HG03103 (cell line): ENCODE results near the gene SLC38A10.

Experiments
- ATAC-seq: cut with Tn5 transposase; IDR thresholded peaks from one replicate; pipeline ENCODE4 v1.9.1; 2021; ENCODE audit warnings: low read depth; ENCODE audit not compliant: unreplicated experiment

Gene SLC38A10

DNA sequence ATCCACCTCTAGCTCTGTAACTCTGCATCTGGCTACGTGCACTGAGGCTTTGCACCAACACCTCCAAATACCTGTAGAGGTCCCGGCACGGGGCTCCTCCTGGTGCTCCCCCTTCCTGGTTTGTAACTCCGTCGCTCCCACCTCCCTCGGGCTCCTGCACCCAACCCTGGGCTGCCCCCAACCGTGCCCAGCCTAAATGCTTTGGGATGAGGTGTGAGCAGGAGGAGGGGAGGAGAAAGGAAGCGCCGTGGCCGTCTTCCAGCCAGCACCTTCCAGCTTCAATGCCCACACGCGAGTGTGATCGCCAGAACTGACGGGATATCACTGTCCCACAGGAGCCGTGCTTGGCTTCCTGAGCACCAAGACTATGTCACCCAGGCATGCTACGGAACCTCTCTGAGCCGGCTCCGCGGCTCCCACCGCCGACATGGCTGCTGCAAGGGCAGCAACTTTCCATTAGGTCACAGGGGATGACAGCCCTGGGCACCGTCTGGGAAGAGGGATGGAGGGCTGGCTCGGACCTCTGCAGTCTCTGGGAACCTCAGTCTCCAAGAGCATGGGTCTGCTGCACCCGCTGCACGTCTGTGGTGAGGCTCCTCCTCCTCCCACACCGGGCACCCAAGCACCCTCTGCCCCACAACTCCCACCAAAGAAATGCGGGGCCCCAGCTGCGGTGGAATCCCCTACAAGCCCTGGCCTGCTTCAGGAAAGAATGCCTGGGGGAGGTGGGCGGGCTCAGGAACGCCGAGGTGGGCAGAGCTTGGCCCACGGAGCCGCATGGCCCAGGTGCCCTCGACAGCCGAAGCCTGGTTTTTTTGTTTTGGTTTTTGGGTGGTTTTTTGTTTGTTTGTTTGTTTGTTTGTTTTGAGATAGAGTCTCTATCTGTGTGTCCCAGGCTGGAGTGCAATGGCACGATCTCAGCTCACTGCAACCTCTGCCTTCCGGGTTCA is 6.4 kb upstream of the SLC38A10 start:
- ATAC-seq: no peak

- no peak for ATAC-seq
These were observed 5.6 kb upstream of the SLC38A10 start for GRCh38 chr17:81300586-81301155.

DNA sequence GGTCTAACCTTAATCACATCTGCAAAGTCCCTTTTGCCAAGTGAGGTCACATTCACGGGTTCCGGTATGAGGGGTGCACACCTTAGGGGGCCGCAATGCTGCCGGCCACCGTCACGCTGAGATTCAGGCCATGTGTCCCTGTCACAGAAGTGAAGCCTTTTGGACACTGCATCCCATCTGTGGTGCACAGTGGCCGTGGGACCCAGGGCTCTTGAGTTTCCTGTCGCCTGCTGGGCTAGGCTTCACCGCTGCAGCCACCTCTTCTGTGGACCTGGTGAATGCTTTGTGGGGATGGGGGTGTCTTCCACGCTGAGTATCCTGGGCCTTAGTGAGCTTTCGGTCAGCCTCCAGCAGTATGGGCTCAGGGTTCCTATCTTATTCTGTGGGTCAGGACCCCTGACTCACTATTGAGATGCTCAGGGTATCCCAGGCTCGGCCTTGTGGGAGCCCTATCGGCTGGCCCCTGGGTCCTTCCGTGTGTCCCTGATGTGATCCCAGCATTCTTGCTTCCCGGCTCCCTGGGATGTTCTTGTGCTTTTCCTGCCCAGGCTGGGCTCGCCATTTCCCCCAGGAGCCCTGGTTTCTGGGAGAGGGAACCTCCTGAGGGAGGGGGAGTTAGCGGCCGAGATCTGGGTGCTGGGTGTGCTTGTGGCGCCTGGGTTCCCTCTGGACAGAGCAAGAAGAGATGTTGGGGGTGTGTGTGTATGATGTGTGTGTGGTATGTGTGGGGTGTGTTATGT is 4.9 kb upstream of the SLC38A10 start:
- no peak for ATAC-seq

GRCh38 chr17:81298991-81299738 is 4.1 kb upstream of the SLC38A10 start:
- no peak for ATAC-seq

DNA sequence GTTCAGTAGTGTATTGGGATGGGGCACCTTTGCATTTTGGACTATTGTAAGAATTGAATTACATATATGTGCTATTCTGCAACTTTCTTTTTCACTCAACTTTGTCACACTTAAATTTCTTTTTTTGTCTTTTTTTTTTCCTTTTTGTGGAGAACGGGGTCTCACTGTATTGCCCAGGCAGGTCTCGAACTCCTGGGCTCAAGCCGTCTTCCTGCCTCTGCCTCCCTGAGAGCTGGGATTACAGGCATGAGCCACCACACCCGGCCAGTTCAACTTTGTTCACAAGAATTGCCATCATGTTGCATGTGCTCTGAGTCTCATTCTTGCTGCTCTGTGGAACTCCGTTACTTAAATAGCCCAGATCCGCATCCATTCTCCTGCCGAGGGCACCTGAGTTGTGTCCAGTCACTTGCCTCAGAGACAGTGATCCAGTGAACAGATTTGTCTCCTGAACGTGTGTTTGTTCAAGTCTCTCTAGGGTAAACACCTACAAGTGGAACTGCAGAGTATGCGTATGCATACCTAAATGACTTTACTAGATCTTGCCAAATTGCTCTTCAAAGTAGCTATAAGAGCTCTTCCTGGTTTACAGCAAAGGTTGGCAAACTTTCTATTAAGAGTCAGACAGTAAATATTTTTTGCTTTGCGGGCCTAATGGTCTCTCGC is 3.4 kb upstream of the SLC38A10 start:
- no peak for ATAC-seq

- ATAC-seq: no peak
These were observed 722 bp upstream of the SLC38A10 start for GRCh38 chr17:81295676-81296381.

DNA sequence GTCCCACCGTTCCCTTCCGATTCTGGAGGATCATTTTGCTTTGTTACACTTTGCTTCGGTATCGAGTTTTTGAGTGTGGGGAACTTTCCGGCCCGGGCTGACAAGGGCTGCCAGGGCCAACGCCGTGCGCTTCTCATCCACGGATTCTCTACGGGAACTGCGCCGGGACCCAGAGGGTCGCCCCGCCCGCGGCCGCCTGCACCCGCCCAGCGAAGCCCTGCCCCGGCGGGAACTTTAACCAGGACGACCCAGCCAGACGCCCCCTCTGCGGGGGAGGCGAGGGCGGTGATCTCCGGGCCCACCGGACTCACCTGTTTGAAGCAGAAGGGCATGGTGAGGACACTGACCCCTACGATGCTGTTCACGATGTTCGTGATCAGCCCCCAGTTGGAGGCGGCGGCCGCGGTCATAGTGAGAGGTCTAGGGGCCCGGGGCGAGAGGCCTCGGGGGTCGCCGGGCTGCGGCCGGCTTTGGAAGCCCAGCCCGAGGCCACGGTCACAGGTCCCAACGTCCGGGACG is 536 bp downstream of the SLC38A10 start:
- no peak for ATAC-seq

GRCh38 chr17:81292450-81292849 is 2.7 kb downstream of the SLC38A10 start:
- ATAC-seq: no peak

- ATAC-seq: no peak
These were observed 3.4 kb downstream of the SLC38A10 start for GRCh38 chr17:81291662-81292061.

- ATAC-seq: no peak
These were observed 4.9 kb downstream of the SLC38A10 start for GRCh38 chr17:81290230-81290629.

- ATAC-seq: no peak
These were observed 5.5 kb downstream of the SLC38A10 start for GRCh38 chr17:81289627-81290026.

DNA sequence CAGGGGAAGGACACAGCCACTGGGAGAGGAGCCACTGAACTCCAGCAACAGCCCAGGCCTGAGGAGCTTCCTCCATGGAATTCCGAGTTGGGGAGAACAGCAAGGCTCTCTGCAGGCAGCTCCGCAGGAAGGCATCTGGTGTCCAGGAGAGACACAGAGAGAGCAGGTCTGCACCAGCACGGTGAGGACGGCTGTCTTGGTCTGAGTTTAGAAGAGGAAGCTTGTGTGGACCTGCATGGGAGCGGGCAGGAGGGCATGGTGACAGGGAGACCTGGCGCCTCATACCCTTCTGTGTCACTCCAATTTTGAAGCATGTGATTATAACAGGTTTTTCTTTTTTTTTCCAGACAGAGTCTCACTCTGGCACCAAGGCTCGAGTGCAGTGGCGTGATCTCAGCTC is 6.4 kb downstream of the SLC38A10 start:
- ATAC-seq: no peak

- ATAC-seq: no peak
These were observed 7.2 kb downstream of the SLC38A10 start for GRCh38 chr17:81287741-81288430.

- no peak for ATAC-seq
These were observed 8.0 kb downstream of the SLC38A10 start for GRCh38 chr17:81287152-81287551.

DNA sequence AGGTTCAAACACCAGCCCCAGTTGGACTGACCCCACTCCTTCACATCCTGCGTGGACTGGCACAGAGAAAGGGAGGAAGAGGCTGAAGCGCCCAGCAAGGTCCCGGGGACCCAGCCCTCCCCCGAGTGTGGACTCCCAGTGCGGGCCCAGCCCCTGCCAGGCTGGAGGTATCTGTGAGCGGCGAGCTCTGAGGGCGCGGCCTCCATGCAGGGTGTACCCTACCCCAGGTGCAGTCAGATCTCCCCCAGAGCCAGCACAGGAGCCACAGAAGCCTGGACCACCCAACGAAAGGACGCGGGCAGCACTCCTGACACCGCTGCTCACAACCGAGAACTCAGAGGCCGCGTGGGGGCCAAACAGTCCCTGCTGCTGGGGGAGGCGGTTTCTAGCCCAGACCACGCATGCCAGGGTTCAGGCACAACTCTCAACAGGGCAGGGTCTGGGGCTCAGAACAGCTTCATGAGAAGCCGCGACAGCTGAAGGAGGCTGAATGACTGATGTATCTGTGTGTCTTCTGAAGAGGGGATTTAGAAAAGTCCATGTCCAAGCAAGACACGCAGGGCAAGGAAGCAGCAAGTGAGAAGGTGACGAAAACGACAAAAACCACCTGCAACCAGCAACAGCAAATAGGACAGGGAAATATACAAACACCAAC is 8.5 kb downstream of the SLC38A10 start:
- ATAC-seq: no peak

DNA sequence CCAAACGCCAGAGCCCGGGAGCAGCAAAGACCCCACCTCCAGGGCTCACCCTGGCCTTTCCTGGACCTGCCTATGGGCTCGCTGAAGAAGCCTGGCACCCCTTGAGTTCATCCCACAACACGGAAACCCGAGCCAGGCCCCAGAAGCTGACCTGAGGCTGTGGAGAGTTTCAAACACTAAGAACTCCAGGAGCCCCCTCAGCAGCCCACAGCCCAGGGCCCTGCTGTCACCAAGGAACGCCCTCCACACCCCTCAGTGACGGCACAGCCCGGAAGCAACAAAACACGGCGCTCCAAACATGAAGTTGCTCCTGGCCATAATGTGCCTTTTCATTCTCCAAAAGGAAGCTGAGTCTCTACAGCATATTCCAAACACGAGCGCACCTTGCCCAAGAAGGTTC is 9.2 kb downstream of the SLC38A10 start:
- ATAC-seq: no peak

DNA sequence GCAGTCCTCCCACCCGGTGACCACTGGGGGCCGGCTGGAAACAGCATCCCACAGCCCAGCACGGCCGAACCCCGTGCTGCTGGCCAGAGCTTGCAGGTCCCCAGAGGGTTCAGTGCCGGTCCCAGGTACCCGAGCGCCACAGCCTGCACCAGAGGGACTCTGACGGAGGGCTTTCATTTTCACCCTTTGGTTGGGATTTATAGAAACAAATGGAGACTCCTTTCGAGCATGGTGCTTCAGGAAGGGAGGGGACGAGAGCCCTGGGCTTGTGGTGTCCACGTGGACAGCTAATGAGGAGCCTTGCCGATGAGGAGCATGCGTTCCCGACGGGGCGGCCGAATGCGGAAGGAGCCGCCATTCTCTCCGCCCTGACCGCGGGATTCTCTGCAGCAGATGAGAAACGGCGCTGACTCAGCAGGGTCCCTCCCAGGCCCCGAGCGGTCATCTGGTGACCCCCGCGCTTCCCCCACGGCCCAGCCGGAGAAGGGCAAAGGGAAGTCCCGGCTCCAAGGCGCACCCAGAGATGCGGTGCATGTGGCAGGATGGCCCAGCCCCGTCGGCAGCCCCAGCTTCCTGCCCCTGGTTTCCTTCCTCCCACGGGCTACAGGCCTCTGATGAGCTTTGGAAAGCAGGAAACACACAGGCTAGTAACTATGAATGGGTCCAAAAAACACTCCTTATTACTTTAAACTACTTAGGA is 9.8 kb downstream of the SLC38A10 start:
- peak; percentile 41 for ATAC-seq

DNA sequence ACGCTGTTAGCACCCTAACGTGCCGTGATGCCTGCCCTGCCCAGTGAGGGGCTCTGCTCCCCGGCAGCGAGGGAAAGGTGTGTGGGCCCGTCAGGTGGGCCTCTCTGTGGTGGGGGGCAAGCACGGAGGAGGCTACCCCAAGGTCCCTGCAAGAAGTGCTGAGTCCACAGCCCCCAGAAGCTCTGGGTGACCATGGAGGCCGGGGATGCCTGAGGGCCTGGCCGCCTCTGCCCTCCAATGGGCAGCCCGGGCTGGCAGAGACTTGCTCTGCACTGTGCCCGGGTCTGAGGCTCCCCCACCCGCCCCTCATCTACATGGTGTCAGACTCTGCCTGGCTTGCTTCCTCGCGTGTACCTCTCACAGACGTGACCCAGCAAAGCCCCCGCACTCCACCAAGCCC is 12.2 kb downstream of the SLC38A10 start:
- ATAC-seq: no peak
